HG02852 (cell line): ENCODE measurements around the gene GALNT4.

Source experiments
- ATAC-seq: cut with Tn5 transposase; IDR thresholded peaks from one replicate; pipeline ENCODE4 v1.9.1; 2021; ENCODE audit warnings: mild to moderate bottlenecking, moderate library complexity; ENCODE audit not compliant: unreplicated experiment

The GALNT4 gene

DNA sequence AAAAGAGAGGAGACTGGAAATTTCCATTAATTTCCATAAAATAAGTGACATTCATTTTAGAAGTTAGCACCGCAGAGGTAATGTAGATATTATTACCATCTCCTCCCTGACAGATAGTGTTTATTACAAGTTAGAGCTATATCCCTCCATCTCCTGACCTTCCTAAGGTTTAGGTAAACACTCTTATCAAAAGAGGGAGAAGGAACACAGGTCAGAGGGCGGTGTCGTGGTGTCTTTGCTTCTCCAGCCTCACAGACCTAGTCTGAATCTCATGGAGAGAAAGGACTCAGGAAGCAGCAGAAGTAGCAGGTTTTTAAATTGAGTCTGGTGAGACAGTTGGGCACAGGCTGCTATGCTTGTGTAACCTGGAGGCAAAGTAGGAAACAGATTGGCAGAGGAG lies 12.8 kb upstream of the GALNT4 start:
- no peak for ATAC-seq

DNA sequence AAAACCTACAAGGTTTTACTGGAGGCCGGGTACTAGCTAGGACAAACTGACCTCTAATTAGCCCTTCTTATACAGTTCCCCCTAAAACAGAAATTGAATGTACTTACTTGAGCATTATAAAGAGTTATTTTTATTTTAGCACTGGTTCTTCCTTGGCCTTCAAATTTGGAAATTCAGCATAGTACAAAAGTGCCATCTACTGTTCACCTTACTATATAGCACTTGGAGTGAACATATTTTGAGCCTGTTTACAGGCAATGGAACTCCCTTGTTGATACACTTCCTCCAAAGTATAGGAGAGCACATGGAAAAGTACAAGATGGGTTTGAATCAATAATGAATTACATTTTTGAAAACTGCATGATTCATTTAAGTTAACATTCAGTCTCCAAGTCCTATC lies 5.1 kb upstream of the GALNT4 start:
- ATAC-seq, result peak; percentile 13

DNA sequence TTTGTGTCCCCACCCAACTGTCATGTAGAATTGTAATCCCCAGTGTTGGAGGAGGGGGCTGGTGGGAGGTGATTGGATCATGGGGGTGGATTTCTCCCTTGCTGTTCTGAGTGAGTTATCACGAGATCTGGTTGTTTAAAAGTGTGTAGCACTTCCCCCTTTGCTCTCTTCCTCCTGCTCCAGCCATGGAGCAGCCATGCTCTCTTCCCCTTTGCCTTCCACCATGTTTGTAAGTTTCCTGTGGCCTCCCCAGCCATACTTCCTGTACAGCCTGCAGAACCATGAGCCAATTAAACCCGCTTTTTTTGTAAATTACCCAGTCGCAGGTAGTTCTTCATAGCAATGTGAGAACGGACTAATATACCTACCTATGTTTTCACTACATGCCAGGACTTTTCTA lies 3.8 kb upstream of the GALNT4 start:
- ATAC-seq, result no peak

DNA sequence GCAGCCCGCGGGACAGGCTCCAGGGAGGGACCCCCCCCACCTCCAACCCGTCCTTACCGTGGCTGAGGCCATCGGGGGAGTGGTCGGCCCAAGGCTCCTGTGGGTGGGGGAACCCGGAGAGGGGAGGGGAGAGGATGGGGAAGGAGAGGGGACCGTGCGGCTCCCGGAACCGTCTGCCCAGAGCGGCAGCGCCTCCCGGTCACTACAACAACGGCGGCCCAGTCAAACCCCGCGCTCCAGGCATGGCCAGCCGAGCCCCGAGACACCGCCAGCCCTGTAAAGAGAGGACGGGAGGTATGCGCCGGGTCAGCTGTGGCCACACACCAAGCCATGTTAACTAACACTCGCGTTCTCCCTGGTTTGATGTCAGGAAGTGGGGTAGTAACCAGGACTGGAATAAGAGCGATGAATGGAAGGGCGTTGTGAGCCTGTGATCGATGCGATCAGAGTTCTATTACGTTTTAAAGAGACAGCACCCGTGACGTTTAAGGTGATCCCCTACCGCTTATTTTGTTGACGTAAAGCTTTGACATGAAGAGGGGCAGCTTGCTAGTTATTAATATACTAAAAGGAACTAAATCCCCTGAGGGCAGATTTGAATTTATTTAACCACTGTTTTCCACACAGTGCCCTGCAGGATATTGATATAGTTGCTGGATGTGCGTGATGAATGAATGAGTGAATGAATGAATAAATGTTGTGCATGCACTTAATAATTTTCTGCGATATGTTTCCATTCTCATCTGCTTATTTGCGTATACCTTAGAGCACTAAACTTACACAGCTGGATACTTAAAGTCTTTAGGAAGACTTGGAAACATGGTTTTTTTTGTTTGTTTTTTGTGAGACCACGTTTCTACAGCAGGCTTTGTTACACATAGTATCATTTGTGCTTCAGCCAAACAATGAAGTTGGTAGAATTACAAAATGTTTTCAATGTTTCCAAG lies 1.5 kb upstream of the GALNT4 start, which contains the start of gene POC1B:
Gene POC1B (minus strand): TSS at position 224 of the 947 bp plus-strand sequence. CDS start 152 bp downstream, at position 72.
- peak; percentile 64 for ATAC-seq

DNA sequence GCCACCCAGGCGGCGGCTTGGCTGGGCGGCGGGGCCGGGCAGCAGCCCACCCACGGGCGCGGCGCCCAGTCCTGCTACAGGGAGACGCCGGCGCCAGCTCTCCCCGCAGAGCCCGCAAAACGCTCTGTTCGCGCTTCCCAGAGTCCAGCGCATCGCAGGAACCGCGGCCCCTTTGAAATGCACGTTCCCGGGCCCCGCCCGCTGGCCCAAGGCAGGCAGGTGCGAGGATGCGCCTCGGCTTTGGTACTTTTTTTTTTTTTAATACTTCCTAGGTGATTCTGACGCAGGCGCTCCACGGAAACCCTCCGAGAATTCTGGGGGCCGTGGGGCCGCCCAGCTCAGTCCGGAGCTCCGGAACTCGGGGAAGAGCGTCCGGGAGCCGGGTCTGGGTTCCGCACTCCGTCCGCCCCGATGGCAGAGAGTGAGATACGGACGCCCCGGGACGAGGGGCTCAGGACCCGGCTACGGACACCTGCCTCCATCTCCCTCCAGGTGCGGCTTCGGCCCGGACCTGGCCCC lies 768 bp upstream of the GALNT4 start:
- peak; percentile 28 for ATAC-seq

DNA sequence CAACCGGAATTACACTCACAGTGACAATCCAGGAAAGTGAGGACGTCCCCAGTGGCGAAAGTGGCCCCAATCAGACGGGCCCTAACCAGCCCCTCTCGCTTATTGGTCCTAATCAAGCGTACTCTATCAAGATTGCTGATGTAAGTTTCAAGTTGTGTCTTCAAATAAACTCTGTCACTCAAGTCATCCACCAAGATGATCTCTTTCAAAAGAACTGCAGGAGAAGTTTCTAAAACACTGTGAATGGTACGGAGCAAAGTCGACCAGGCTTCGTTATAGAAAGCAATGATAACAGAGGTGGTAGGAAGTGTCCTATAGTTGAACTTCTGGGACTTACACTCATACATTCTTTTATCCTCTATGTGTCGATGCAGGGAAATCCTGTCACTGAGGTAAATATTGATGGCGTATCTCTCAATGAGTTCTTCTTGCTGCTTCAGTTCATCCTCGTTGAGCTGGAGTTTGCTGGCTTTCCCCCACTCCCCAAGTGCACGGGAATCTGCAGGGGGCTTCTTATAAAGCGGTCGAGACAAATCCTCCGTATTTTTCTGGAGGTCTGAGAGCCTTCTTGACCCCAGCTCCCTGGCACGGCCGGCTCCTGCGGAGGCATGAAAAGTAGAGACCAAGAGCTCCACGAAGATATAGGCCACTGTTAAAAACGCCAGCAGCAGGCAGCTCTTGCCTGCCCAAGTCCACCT lies 604 bp downstream of the GALNT4 start:
- no peak for ATAC-seq

DNA sequence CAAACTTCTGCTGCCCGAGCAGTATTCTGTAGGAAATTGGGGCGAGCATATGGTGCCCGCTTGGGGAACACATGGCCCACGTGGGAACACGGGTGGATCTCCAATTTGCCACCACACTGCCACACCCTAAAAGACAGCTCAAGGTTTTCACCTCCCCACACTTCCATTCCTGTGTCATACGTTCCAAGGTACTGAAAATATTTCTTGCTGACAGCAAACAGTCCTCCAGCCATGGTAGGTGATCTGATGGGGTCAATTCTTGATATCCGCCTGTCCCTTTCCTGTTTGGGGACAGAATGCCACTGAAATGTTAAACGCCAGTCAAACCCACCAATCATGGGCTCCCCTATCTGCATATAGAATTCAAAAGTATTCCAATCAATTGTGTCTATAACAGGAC lies 1.2 kb downstream of the GALNT4 start:
- no peak for ATAC-seq

DNA sequence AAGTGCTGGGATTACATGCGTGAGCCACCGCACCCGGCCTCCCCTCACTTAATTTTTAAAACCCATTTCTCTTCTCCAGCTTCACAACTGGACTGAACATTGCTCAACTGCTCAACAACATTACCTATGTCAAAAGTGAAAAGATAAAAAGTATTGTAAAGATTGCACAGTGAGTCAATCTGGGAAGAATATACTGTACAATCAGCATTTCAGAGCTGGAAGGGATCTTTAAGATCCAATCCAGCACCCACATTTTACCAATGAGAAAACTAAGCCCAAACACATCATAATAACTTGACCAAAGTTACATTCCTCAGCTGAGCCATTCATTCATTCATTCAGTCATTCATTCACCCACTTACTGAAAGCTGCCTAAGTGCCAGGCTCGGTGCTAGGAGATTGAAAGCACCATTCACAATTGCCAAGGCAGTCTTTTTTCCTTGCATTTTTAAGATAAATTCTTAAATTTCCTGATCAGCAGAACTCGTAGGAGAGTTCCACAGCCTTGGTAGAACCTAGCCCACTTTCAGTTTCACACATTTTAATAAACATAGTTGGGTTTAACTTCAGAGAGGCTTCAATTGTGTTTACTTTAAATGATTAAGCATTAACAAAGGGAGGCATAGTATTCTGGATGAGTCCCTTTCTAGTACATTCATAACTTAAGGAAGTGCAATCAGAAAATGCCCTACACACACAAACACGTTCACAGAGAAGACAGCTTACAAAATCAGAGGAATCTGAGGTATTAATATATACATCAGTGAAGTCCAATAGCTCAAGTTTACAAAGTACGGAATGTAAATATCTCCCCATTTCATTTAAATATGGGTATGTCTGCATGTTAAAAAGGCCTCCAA lies 3.0 kb downstream of the GALNT4 start:
- ATAC-seq, result no peak

DNA sequence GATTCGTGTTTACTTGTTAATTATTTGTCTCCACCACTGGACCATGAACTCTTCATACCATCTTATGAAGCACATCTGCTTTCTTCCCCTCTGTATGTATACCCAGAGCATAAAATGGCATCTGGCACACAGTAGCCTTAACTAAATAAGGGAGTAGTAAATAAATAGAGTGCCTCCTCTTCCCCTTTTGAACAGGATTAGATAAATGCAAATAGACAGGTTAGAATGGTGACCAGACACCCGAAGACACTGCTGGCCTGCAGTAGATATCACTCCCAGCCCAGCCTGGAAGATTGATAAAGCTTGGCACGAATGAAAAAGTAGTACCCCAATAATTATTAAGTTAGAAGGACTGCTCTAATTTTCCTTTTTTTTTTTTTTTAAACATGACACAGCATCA lies 6.9 kb downstream of the GALNT4 start:
- no peak for ATAC-seq

DNA sequence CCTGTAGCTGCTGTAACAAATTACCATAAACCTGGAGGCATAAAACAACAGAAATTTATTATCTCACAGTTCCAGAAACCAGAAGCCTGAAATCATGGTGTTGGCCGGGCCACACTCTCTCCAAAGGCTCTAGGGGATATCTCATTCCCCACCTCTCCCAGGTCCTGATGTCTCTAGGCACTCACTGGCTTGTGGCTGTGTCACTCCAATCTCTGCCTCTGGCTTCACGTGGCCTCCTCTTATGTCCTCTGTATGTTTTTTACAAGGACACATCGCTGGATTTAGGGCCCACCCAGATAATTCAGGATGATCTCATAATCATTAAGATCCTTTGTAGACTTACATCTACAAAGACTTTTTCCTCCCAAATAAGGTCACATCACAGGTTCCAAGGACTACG lies 8.0 kb downstream of the GALNT4 start:
- no peak for ATAC-seq

DNA sequence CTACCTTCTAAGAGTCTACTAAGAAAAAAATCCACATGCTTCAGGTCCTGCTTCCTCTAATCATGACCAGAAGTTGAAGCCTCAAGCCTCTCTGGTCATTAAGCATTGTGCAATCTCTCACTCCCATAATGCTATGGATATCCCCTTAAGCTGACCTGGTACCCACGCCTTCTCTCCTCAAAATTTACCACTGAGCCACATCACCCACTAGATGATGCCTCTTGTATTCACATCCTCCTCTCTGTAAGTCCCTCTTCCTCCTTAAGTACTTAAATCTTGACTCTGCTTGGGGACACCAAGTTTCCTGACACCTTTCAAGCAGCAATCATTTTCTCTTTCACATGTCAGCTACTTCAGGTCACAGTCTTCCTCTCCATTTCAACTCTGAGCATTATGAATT lies 9.8 kb downstream of the GALNT4 start:
- peak; percentile 73 for ATAC-seq

DNA sequence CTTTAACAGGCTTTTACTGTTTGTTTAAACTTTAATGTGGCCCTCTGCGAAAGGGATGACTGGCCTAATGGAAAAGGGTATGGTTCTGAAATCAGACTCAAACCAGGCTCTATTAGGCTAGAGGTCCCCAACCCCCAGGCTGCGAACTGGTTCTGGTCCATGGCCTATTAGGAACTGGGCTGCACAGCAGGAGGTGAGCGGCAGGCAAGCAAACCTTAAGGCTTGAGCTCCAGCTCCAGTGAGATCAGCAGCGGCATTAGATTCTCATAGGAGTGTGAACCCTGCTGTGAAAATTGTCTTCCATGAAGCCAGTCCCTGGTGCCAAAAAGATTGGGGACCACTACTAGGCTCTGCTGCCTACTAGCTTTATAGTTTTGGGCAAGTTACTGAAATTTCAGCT lies 11.1 kb downstream of the GALNT4 start:
- no peak for ATAC-seq

DNA sequence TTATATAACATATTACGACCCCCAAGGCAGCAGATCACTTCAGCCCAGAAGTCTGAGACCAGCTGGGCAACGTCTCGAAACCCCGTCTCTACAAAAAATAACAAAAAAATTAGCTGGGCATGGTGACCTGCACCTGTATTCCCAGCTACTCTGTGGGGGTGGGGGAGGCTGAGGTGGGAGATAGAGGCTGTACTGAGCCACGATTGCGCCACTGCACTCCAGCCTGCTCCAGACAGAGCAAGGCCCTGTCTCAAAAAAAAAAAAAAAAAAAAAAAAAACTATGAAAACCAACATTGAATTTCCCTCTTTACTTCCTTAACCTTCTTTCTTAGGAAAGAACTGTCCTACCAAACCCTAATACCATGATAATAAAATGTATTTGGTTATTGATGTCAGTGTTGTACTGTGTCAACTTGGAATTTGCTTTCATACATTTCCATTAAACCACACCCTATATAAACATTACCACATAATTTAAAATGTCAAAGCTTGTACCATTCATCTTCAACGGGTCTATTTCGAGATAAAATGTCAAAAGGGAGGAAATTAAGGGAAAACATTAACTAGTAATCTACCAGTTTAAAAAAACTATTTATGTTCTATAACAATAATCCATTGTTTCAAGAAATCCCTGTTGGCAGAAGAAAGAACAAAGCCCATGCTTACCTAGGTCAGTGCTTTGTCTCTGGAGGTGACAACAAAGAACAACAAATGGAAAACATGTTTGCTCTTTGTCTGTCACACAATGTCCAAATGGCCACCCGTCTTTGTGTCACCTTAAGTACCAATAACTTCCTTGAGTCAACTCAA lies 17.4 kb downstream of the GALNT4 start:
- no peak for ATAC-seq

DNA sequence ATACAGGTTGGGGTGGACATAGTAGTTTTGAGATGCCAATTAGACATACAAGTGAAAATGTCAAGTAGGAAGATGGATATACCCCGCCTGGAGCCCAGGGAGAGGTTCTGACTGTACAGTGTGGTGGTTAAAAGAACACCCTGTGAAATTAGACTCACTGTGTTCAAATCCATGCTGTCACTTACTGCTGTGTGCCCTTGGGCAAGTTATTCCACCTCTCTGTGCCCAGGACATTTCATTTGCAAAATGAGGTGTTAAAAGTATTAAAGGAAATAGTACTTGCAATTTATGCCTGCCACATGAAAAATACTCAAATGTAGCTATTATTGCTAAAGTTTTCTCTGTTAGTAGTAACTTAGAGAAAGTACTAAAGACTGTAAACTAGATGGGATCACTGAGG lies 18.5 kb downstream of the GALNT4 start:
- ATAC-seq, result no peak

DNA sequence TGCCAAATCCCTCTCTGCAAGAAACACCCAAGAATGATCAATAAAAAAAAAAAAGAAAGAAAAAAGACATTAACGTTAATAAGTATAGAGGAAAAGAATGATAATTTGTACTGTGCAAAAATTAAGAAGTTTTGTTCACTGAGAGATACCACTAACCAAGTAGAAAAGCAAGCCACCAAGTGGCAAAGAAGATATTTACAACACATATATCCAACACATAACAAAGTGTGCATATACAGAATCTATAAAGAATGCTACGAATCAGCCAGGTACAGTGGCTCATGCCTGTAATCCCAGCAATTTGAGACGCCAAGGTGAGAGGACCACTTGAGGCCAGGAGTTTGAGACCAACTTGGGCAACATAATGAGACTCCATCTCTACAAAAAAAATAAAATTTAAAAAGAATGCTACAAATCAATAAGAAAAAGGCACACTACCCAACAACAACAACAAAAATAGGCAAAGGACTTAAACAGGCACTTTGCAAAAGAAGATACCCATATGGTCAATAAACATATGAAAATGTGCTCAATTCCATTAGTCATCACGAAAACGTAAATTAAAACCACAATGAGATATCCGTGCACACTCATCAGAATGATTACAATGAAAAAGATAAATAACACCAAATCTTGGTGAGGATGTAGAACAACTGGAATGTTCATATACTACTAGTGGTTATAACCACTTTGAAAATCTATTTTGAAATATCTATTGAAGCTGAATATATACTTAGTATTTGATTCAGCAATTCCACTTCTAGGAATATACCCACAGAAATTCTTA lies 19.8 kb downstream of the GALNT4 start:
- no peak for ATAC-seq

DNA sequence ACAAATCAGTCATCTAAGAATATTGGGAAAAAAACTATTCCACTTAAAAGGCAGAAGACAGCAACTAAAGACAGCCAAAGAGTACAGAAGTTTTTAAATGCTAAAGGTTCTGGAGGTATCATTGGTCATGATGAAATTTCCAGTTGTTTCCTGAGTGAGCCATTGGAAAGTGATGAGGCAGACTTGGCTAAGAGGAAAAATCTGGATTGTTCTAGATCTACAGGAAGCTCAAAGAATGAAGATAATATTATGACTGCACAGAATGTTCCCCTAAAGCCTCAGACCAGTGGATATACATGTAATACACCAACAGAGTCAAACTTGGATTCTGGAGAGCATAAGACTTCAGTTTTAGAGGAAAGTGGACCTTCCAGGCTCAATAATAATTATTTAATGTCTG lies 22.8 kb downstream of the GALNT4 start:
- no peak for ATAC-seq

DNA sequence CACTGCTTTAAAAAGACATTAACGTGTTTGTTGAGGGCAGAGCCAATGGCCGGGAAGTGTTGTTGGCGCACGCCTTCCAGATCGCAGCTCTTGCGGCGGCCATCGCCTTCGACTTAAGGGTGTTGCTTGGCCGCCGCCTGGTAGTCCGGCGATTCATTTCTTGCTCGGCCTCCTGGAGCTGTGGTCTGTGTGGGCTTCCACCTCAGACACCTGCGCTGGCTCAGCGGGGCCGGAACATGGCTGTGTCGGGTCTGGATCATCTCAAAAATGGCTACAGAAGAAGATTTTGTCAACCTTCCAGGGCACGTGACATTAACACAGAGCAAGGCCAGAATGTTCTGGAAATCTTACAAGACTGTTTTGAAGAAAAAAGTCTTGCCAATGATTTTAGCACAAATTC lies 24.7 kb downstream of the GALNT4 start:
- ATAC-seq, result no peak

DNA sequence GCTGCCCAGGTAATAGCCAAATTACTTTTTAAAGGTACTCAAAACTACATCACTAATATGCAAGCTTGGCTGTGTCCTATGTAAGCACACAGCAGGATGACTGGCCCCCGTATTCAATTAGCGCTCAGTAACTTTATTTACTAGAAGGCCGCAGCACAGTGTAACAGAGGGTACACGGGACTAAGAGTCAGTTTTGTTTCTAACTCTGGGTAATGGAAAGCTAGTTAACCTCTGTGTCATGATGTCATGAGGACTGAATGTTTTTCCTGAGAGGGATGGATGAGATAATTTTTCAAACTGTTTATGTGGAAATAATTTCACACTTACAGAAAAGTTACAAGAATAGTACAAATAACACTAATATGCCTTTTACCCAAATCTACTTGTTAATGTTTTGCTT lies 27.1 kb downstream of the GALNT4 start:
- no peak for ATAC-seq

DNA sequence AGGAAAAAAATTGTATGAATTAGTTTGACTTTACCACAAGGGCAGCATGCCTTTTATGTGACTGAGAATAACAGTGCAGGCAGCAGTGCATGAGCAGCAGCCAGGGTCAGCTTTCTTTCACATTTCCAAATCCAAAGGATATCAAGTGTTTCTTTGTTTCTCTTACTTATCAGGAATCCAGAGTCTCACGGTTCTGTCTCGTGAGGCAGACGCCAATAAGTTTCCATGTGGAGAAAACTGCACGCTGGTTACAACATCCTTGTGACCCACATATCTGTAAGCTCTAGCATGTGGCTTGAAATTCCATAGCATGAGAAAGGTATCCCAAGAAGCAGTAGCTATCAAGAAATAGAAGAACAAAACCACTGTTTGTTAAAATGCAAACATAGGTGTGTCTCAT lies 27.6 kb downstream of the GALNT4 start:
- no peak for ATAC-seq
